Activated CD8-positive, alpha-beta T cell treated with anti-CD3 and anti-CD28 coated beads, Interleukin-2, amount 10 ng/mL, durations not matched to agents 7 days and 5 days (primary cell): Measurements from ENCODE around the gene TSPAN4. TPM values are rescaled to one million over a fixed set of nuclear protein-coding genes. Genes with fewer than 3 reads are reported as not detected.

Experiments used
- ATAC-seq: fragments of 150-1000 bp; cut with Tn5 transposase; one replicate; pipeline ENCODE4 v1.10.0; 2021; ENCODE audit warnings: moderate library complexity
- CTCF ChIA-PET: fragments of 350-600 bp; sonication (Branson Sonifier 250); formaldehyde crosslinking; loops from one replicate; lab custom pipeline; 2021; ENCODE audit warnings: antibody characterized with exemption; lab: Charles Lee
- POLR2A ChIA-PET: fragments of 350-600 bp; sonication (Branson Sonifier 250); formaldehyde crosslinking; loops from one replicate; lab custom pipeline; 2021; ENCODE audit warnings: antibody characterized with exemption; lab: Charles Lee
- DNase-seq: peaks from one replicate; pipeline ENCODE4 v3.0.0-alpha.2; 2020
- H3K27ac Mint-ChIP-seq: one replicate; pipeline ENCODE4 v1.8.0; 2021; ENCODE audit warnings: mild to moderate bottlenecking, mixed read lengths
- H3K27me3 Mint-ChIP-seq: one replicate; pipeline ENCODE4 v1.8.0; 2021; ENCODE audit warnings: low read depth, mixed read lengths
- H3K36me3 Mint-ChIP-seq: one replicate; pipeline ENCODE4 v1.8.0; 2021; ENCODE audit warnings: low read depth, mixed read lengths
- H3K4me1 Mint-ChIP-seq: one replicate; pipeline ENCODE4 v1.8.0; 2021; ENCODE audit warnings: low read depth, mixed read lengths
- H3K4me3 Mint-ChIP-seq: one replicate; pipeline ENCODE4 v1.8.0; 2021; ENCODE audit warnings: mild to moderate bottlenecking, mixed read lengths
- H3K9me3 Mint-ChIP-seq: one replicate; pipeline ENCODE4 v1.8.0; 2022; ENCODE audit warnings: mixed read lengths; ENCODE audit not compliant: insufficient read depth
- total RNA-seq, 2 experiments: library from RNA; stranded (reverse); gene quantifications; one replicate each; pipeline ENCODE4 v1.2.3, GENCODE V29; 2021

TSPAN4 gene
- total RNA-seq, 2 experiments from 2014 or later, result 20.0 to 21.7 TPM

GRCh38 chr11:818396-819128 lies 24.1 kb upstream of the TSPAN4 start, which contains the start of gene PNPLA2:
TSS of gene PNPLA2 (plus strand) at chr11:818914. CDS start at chr11:819719, 805 bp downstream.
- CTCF ChIA-PET, result interaction anchor here (1.0 to 1.6 kb wide), 2 partner anchors 14 kb away, joined by 4 to 9 read pairs; partner anchors contain the start of genes CD151 and PIDD1

GRCh38 chr11:819129-819931 lies 23.3 kb upstream of the TSPAN4 start:
- peaks cover 17% of the 10 kb centered on the region for H3K4me1 Mint-ChIP-seq
- peak overlapping the region; percentile 77 for H3K27ac Mint-ChIP-seq
- ATAC-seq, result peak; percentile 77
- peak overlapping the region; percentile 80 for H3K4me3 Mint-ChIP-seq
- ChIA-PET CTCF (interaction anchor here (0.8 to 1.6 kb wide), 5 partner anchors 8 to 24 kb away, joined by 3 to 9 read pairs (median 4); partner anchors contain the start of genes CD151, PIDD1, RPLP2 and TSPAN4), POLR2A (interaction anchor here (0.9 to 2.9 kb wide), 6 partner anchors 10 to 612 kb away, joined by 3 to 31 read pairs (median 9); partner anchors contain the start of genes BET1L, CD151, CRACR2B and PIDD1)
- no peaks in the 10 kb centered on the region for H3K27me3 Mint-ChIP-seq
- H3K9me3 Mint-ChIP-seq, result no peaks in the 10 kb centered on the region
- peaks cover 5% of the 10 kb centered on the region for H3K36me3 Mint-ChIP-seq
- peak; percentile 93 for DNase-seq

More at GRCh38 chr11:818396-819128, 24.1 kb upstream of the TSPAN4 start, which contains the start of gene PNPLA2:
- ATAC-seq (no peak), DNase-seq (no peak)
- Mint-ChIP-seq H3K36me3 (peaks cover 6% of the 10 kb centered on the region), H3K27me3 (no peaks in the 10 kb centered on the region), H3K27ac (peak within 1 kb of the TSS; percentile 77), H3K9me3 (no peaks in the 10 kb centered on the region), H3K4me1 (peaks cover 17% of the 10 kb centered on the region), H3K4me3 (peak within 1 kb of the TSS; percentile 80)
- POLR2A ChIA-PET, result interaction anchor here (0.9 to 2.9 kb wide), 6 partner anchors 10 to 611 kb away, joined by 3 to 31 read pairs (median 9); partner anchors contain the start of genes BET1L, CD151, CRACR2B and PIDD1

GRCh38 chr11:819943-820649 lies 22.6 kb upstream of the TSPAN4 start:
- Mint-ChIP-seq H3K4me3 (peak overlapping the region; percentile 80), H3K9me3 (no peaks in the 10 kb centered on the region), H3K4me1 (peaks cover 17% of the 10 kb centered on the region), H3K36me3 (peaks cover 9% of the 10 kb centered on the region), H3K27ac (peak overlapping the region; percentile 78), H3K27me3 (no peaks in the 10 kb centered on the region)
- DNase-seq (peak; percentile 97), ATAC-seq (peak; percentile 77)
- POLR2A ChIA-PET, result interaction anchor here (0.6 to 2.9 kb wide), 7 partner anchors 10 to 24 kb away, joined by 3 to 31 read pairs (median 9); partner anchors contain the start of genes CD151, CRACR2B, PIDD1 and POLR2L
- CTCF ChIA-PET, result interaction anchor here (0.8 to 1.6 kb wide), 5 partner anchors 9 to 23 kb away, joined by 3 to 9 read pairs (median 4); partner anchors contain the start of genes CD151, PIDD1, RPLP2 and TSPAN4

- Mint-ChIP-seq H3K4me1 (peaks cover 17% of the 10 kb centered on the region), H3K9me3 (no peaks in the 10 kb centered on the region), H3K27ac (peak overlapping the region; percentile 78), H3K36me3 (peaks cover 15% of the 10 kb centered on the region), H3K27me3 (no peaks in the 10 kb centered on the region), H3K4me3 (peak overlapping the region; percentile 80)
- ChIA-PET POLR2A (interaction anchor here (0.6 to 2.9 kb wide), 4 partner anchors 10 to 24 kb away, joined by 3 to 31 read pairs (median 16); partner anchors contain the start of genes CD151, CRACR2B and RPLP2), CTCF (interaction anchor here (1.3 to 1.6 kb wide), 3 partner anchors 9 to 27 kb away, joined by 3 to 9 read pairs (median 6); partner anchors contain the start of gene CD151)
- no peak for ATAC-seq
- no peak for DNase-seq
Observed at GRCh38 chr11:820655-821511, 21.8 kb upstream of the TSPAN4 start.

GRCh38 chr11:821512-822371 lies 20.9 kb upstream of the TSPAN4 start:
- Mint-ChIP-seq H3K27ac (peak overlapping the region; percentile 34), H3K27me3 (no peaks in the 10 kb centered on the region), H3K4me3 (peak overlapping the region; percentile 80), H3K36me3 (peaks cover 15% of the 10 kb centered on the region), H3K9me3 (no peaks in the 10 kb centered on the region), H3K4me1 (peaks cover 22% of the 10 kb centered on the region)
- no peak for DNase-seq
- POLR2A ChIA-PET, result interaction anchor here (0.9 to 2.9 kb wide), 4 partner anchors 11 to 22 kb away, joined by 3 to 27 read pairs (median 3); partner anchors contain the start of genes CD151 and RPLP2
- no peak for ATAC-seq
- CTCF ChIA-PET, result interaction anchor here (1.0 to 1.3 kb wide), 2 partner anchors 11 to 26 kb away, joined by 3 read pairs; no protein-coding TSS in a partner anchor

GRCh38 chr11:823441-824291 lies 19.0 kb upstream of the TSPAN4 start:
- H3K36me3 Mint-ChIP-seq, result peaks cover 17% of the 10 kb centered on the region
- H3K27ac Mint-ChIP-seq, result no peak overlapping the region
- ATAC-seq (no peak), DNase-seq (no peak)
- peaks cover 9% of the 10 kb centered on the region for H3K27me3 Mint-ChIP-seq
- H3K4me3 Mint-ChIP-seq, result no peak overlapping the region
- no peaks in the 10 kb centered on the region for H3K9me3 Mint-ChIP-seq
- CTCF ChIA-PET, result no interaction called here
- H3K4me1 Mint-ChIP-seq, result peaks cover 33% of the 10 kb centered on the region
- POLR2A ChIA-PET, result no interaction called here

- DNase-seq, result no peak
- Mint-ChIP-seq H3K36me3 (peaks cover 17% of the 10 kb centered on the region), H3K27ac (no peak overlapping the region), H3K4me3 (no peak overlapping the region), H3K9me3 (no peaks in the 10 kb centered on the region), H3K27me3 (peaks cover 15% of the 10 kb centered on the region), H3K4me1 (peaks cover 40% of the 10 kb centered on the region)
- CTCF ChIA-PET, result no interaction called here
- no peak for ATAC-seq
- POLR2A ChIA-PET, result no interaction called here
Observed at GRCh38 chr11:824292-824880, 18.3 kb upstream of the TSPAN4 start.

- DNase-seq (no peak), ATAC-seq (no peak)
- Mint-ChIP-seq H3K9me3 (no peaks in the 10 kb centered on the region), H3K27ac (no peak overlapping the region), H3K4me1 (peaks cover 46% of the 10 kb centered on the region), H3K27me3 (peaks cover 21% of the 10 kb centered on the region), H3K4me3 (no peak overlapping the region), H3K36me3 (peaks cover 17% of the 10 kb centered on the region)
- ChIA-PET POLR2A (no interaction called here), CTCF (no interaction called here)
Observed at GRCh38 chr11:824942-825341, 17.7 kb upstream of the TSPAN4 start.
